HG03442 (cell line): ENCODE data around the gene PPM1E.
"Not testable (repeated sequence)": the region's sequence is repeated elsewhere in the genome, so short reads cannot be mapped to it uniquely, and the experiment has no call there.

ENCODE experiments used
- ATAC-seq: cut with Tn5 transposase; IDR thresholded peaks from one replicate; pipeline ENCODE4 v1.9.1; 2021; ENCODE audit warnings: mild to moderate bottlenecking, moderate library complexity; ENCODE audit not compliant: unreplicated experiment

Gene PPM1E

GRCh38 chr17:58837699-58838098 is 82.0 kb downstream of the PPM1E start:
- ATAC-seq: no peak

GRCh38 chr17:58840820-58841612 is 85.4 kb downstream of the PPM1E start:
- no peak for ATAC-seq

- ATAC-seq: not testable (repeated sequence)
Observed at GRCh38 chr17:58846413-58846812, 90.8 kb downstream of the PPM1E start.

GRCh38 chr17:58850106-58850505 is 94.5 kb downstream of the PPM1E start:
- not testable (repeated sequence) for ATAC-seq

GRCh38 chr17:58865301-58865700 is 109.6 kb downstream of the PPM1E start:
- ATAC-seq: no peak

- ATAC-seq: no peak
Observed at GRCh38 chr17:58870747-58871146, 115.1 kb downstream of the PPM1E start.

- no peak for ATAC-seq
Observed at GRCh38 chr17:58873926-58874325, 118.3 kb downstream of the PPM1E start.

- no peak for ATAC-seq
Observed at GRCh38 chr17:58875261-58875660, 119.6 kb downstream of the PPM1E start.

- no peak for ATAC-seq
Observed at GRCh38 chr17:58884161-58884560, 128.5 kb downstream of the PPM1E start.

GRCh38 chr17:58886514-58886913 is 130.9 kb downstream of the PPM1E start:
- ATAC-seq: no peak

GRCh38 chr17:58889928-58890327 is 134.3 kb downstream of the PPM1E start:
- ATAC-seq: no peak

- ATAC-seq: no peak
Observed at GRCh38 chr17:58899191-58899590, 143.5 kb downstream of the PPM1E start.

- ATAC-seq: no peak
Observed at GRCh38 chr17:58902322-58902721, 146.7 kb downstream of the PPM1E start.

- ATAC-seq: no peak
Observed at GRCh38 chr17:58911741-58912343, 156.2 kb downstream of the PPM1E start.

GRCh38 chr17:58913552-58913951 is 157.9 kb downstream of the PPM1E start:
- no peak for ATAC-seq

- no peak for ATAC-seq
Observed at GRCh38 chr17:58913971-58914769, 158.5 kb downstream of the PPM1E start.

GRCh38 chr17:58917228-58917627 is 161.6 kb downstream of the PPM1E start:
- no peak for ATAC-seq

GRCh38 chr17:58918072-58918471 is 162.4 kb downstream of the PPM1E start:
- ATAC-seq: no peak

- no peak for ATAC-seq
Observed at GRCh38 chr17:58918884-58919283, 163.2 kb downstream of the PPM1E start.

- ATAC-seq: no peak
Observed at GRCh38 chr17:58920773-58921172, 165.1 kb downstream of the PPM1E start.

GRCh38 chr17:58932956-58933355 is 177.3 kb downstream of the PPM1E start:
- ATAC-seq: no peak

- ATAC-seq: no peak
Observed at GRCh38 chr17:58936295-58936694, 180.6 kb downstream of the PPM1E start.
